Measurements from ENCODE around the gene EVI5.
"Not testable (repeated sequence)": the region's sequence is repeated elsewhere in the genome, so short reads cannot be mapped to it uniquely, and the experiment has no call there.

EVI5 gene

DNA sequence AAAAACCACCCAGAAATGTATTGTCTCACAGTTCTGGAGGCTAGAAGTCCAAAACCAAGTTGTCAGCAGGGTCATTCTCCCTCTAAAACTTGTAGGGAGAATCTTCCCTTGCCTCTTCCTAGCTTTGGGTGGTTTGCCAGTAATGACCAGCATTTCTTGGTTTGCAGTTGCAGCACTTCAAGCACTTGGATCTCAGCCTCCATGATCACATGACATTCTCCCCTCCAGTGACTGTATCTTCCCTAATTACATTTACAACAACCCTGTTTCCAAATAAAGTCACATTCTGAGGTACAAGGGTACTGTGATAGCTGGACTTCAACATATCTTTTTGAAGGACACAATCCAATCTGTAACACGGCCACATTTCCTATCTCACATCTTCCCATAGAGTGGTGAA, 37.2 kb downstream of the EVI5 start:
- peak; percentile 13 for DNase-seq

- DNase-seq: not testable (repeated sequence)
These were observed 38.7 kb downstream of the EVI5 start for GRCh38 chr1:92746255-92746654.

DNA sequence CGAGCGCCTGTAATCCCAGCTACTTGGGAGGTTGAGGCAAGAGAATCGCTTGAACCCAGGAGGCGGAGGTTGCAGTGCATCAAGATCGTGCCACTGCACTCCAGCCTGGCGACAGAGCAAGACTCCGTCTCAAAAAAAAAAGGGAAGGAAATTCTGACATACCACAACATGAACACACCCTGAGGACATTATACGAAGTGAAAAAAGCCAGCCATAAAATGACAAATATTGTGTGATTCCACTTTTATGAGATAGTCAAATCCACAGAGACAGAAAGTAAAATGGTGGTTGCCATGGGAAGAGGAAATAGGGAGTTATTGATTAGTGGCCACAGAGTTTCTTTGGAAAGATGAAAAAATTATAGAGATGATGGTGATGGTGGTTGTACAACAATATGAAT, 41.7 kb downstream of the EVI5 start:
- no peak for DNase-seq

- DNase-seq: no peak
These were observed 45.0 kb downstream of the EVI5 start for GRCh38 chr1:92739669-92740524.

GRCh38 chr1:92736395-92736794, 48.5 kb downstream of the EVI5 start:
- no peak for DNase-seq

DNA sequence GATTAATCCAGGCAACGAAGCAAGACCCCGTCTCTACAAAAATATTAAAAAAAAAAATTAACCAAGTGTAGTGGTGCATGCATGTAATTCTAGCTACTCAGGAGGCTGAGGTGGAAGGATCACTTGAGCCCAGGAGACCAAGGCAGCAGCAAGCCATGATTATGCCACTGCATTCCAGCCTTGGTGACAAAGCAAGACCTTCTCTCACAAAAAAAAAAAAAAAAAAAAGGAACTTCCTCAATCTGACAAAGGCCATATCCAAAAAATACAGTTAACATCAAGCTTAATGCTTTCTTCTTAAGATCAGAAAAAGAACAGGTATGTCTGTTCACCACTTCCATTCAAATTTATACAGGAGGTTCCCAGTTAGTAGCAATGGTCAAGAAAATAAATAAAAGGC, 54.4 kb downstream of the EVI5 start:
- no peak for DNase-seq

DNA sequence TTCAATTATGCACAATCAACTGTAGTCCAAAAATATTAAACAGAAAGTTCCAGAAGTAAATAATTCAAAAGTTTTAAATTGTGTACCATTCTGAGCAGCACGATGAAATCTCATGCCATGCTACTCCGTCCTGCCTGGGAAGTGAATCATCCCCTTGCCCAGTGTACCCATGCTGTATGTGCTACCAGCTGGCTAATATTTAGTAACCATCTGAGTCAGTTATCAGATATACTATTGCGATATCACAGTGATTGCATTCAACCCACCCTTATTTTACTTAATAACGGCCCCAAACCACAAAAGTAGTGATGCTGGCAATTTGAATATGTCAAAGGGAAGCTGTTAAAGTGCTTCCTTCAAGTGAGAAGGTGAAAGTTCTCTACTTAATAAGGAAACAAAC, 56.2 kb downstream of the EVI5 start:
- peak; percentile 17 for DNase-seq

DNA sequence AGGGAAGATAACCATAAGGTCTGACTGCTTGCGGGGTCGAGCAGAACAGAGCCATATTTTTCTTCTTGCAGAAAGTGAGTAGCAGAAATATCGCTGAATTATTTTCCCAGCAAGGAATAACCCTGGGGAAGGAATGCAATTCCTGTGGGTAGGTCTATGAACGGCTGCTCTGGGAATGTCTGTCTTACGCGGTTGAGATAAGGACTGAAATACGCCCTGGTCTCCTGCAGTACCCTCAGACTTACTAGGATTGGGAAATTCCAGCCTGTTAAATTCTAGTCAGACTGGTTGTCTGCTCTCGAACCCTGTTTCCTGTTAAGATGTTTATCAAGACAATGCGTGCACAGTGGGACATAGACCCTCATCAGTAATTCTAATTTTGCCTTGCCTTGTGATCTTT, 61.2 kb downstream of the EVI5 start:
- DNase-seq: peak; percentile 8

DNA sequence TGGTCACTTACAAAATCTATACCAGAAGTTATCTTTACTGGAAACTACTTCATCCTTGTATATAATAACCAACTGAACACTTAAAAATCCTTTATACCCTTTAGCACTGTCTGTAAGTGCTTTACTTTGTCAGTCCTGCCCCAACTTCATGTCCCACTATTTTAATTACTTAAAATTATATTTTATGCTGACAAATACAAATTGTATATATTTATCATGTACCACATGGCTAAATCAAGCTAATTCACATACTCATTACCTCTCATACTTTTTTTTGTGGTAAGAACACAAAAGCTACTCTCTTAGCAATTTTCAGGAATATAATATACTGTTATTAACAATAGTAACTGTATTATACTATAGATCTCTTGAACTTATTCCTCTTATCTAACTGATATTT, 63.0 kb downstream of the EVI5 start:
- no peak for DNase-seq

GRCh38 chr1:92721157-92721556, 63.8 kb downstream of the EVI5 start:
- not testable (repeated sequence) for DNase-seq

- not testable (repeated sequence) for DNase-seq
These were observed 69.4 kb downstream of the EVI5 start for GRCh38 chr1:92715476-92715951.

- DNase-seq: no peak
These were observed 71.0 kb downstream of the EVI5 start for GRCh38 chr1:92713939-92714338.

DNA sequence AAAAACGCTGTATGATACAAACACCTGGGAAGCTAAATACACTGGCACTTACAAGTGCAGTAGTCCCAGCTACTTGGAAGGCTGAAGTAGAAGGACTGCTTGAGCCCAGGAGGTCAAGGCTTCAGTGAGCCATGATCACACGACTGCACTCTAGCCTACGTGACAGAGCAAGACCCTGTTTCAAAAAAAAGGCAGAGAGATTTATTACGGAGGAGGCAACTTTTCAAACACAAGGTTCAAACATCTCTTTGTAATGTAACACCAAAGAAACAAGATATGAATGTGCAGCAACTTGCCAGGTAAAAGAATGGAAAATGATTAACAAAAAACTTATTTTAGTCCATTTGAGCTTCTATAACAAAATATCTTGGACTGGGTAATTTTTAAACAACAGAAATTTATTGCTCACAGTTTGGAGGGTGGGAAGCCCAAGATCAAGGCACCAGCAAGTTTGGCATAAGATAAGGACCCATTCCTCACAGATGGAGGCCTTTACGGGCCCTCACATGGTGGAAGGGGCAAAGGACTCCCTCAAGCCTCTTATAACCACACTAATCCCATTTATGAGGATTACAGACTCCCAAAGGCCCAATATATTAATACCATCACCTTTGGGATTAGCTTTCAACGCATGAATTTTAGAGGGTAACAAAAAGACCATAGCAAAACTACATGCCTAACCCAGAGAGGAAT, 73.3 kb downstream of the EVI5 start:
- DNase-seq: no peak

- peak; percentile 56 for DNase-seq
These were observed 75.2 kb downstream of the EVI5 start for GRCh38 chr1:92709738-92710137.

GRCh38 chr1:92708368-92708950, 76.4 kb downstream of the EVI5 start:
- DNase-seq: no peak

GRCh38 chr1:92707709-92708108, 77.2 kb downstream of the EVI5 start:
- DNase-seq: no peak

DNA sequence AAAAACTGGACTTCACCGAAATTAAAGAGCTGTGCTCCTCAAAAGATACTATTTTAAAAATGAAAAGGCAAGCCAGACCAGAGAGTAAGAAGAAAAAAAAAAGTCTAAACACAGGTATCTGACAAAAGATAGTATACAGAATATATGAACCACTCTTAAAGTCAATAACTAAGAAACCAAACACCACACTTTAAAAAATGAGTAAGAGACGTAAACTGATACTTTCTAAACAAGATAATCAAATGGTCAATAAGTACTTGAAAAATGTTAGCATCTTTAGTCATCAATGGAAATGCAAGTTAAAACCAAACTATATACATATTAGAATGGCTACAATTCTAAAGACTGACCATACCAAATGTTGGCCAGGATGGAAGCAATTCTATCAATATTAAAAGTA, 77.6 kb downstream of the EVI5 start:
- no peak for DNase-seq

DNA sequence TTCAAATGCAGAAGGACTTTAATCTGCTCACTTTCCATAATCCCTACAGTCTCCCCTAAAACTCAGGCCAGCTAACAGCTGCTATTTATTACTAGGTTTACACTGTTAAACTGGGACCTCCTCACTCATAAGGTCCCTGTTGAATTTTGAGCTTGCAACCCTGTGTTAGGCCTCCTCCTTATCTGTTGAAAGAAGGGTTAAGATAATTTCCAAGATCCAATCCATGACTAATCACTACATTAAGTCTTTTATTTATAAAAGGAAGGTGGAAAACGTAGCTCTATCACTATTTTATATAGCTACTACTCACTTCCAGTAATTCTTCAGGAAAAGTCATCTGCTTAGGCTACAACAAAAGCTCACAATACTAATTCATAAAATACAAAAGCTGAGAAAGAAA, 79.5 kb downstream of the EVI5 start:
- no peak for DNase-seq

GRCh38 chr1:92701147-92701546, 83.8 kb downstream of the EVI5 start:
- DNase-seq: no peak

DNA sequence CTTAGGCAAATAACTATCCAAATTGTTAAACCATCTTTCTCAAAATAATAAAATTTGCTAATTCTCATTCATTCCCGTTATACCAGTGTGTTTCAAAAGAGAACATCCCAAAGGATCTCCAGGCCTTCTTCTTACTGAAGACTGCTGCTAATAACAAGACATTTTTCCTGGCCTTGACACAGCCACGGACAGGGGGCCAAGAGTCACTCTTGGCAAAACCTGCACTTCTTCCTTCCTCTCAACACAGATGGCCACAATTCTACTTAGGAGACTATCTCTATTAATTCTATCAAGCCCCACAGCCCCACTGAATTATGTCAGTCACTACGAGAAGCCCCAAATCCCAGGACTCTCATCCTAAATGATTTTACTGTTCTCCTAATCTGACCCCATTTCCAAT, 86.0 kb downstream of the EVI5 start:
- DNase-seq: no peak

- DNase-seq: no peak
These were observed 89.8 kb downstream of the EVI5 start for GRCh38 chr1:92695104-92695503.

DNA sequence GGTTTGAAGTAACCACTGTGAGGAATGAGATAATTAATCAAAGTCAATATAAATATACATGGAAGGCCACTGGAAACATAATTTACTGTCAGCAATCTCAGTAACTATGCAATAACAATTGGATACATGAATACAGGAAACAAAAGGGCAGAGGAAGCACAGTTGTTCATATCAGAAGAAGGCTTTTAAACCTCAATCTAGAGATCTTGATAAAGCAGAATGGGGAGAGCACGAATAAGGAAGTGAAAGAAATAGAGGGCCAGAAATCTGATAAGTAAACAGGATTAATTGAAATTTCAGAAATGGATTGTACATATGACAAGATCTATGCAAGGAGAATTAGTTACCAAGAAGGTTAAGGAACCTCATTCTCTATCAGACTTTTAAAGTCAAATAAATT, 93.0 kb downstream of the EVI5 start:
- DNase-seq: no peak

- DNase-seq: no peak
These were observed 94.5 kb downstream of the EVI5 start for GRCh38 chr1:92690212-92690906.

All from fibroblast of skin of scalp (primary cell).